ENCODE measurements around the gene TNIK.

Gene TNIK

GRCh38 chr3:171258316-171258715 lies 201.9 kb downstream of the TNIK start:
- DNase-seq (ENCODE audit: low spot score): no peak

GRCh38 chr3:171257251-171258203 lies 202.7 kb downstream of the TNIK start:
- no peak for TF ChIP-seq CTCF (IDR thresholded peaks at IDR 0.05; ENCODE audit: extremely low read depth, insufficient read depth, missing control alignments)
- no peak for DNase-seq (ENCODE audit: low spot score)
- in situ Hi-C loops (cut with MboI; ENCODE audit: low pct_unique_long_range_greater_than_20kb, low sequenced_read_pairs, unreplicated experiment): no loop called here

More at GRCh38 chr3:171258316-171258715, 201.9 kb downstream of the TNIK start:
- in situ Hi-C loops (cut with MboI; ENCODE audit: low pct_unique_long_range_greater_than_20kb, low sequenced_read_pairs, unreplicated experiment): no loop called here
- no peak for TF ChIP-seq CTCF (IDR thresholded peaks at IDR 0.05; ENCODE audit: extremely low read depth, insufficient read depth, missing control alignments)

GRCh38 chr3:171256445-171257250 lies 203.6 kb downstream of the TNIK start:
- in situ Hi-C loops (cut with MboI; ENCODE audit: low pct_unique_long_range_greater_than_20kb, low sequenced_read_pairs, unreplicated experiment): no loop called here
- no peak for TF ChIP-seq CTCF (IDR thresholded peaks at IDR 0.05; ENCODE audit: extremely low read depth, insufficient read depth, missing control alignments)
- DNase-seq (ENCODE audit: low spot score): no peak

- no peak for TF ChIP-seq CTCF (IDR thresholded peaks at IDR 0.05; ENCODE audit: extremely low read depth, insufficient read depth, missing control alignments)
- in situ Hi-C loops (cut with MboI; ENCODE audit: low pct_unique_long_range_greater_than_20kb, low sequenced_read_pairs, unreplicated experiment): no loop called here
- peak; percentile 22 for DNase-seq (ENCODE audit: low spot score)
Observed at GRCh38 chr3:171255236-171255806, 204.9 kb downstream of the TNIK start.

GRCh38 chr3:171254315-171254714 lies 205.9 kb downstream of the TNIK start:
- in situ Hi-C loops (cut with MboI; ENCODE audit: low pct_unique_long_range_greater_than_20kb, low sequenced_read_pairs, unreplicated experiment): no loop called here
- DNase-seq (ENCODE audit: low spot score): no peak
- TF ChIP-seq CTCF (IDR thresholded peaks at IDR 0.05; ENCODE audit: extremely low read depth, insufficient read depth, missing control alignments): no peak

GRCh38 chr3:171251835-171252234 lies 208.4 kb downstream of the TNIK start:
- DNase-seq (ENCODE audit: low spot score): no peak
- no peak for TF ChIP-seq CTCF (IDR thresholded peaks at IDR 0.05; ENCODE audit: extremely low read depth, insufficient read depth, missing control alignments)
- in situ Hi-C loops (cut with MboI; ENCODE audit: low pct_unique_long_range_greater_than_20kb, low sequenced_read_pairs, unreplicated experiment): no loop called here
